Measurements from ENCODE around the gene CBARP.

- TF ChIP-seq POLR2A (IDR thresholded peaks at IDR 0.05) (no peak), CTCF (IDR thresholded peaks at IDR 0.05) (no peak)
These were observed 24.2 kb upstream of the CBARP start for GRCh38 chr19:1261798-1262622.

All from ovary (tissue), 3 donors.